ENCODE data around the gene SLIT3.
"Not testable (repeated sequence)": the region's sequence is repeated elsewhere in the genome, so short reads cannot be mapped to it uniquely, and the experiment has no call there.

Gene SLIT3

GRCh38 chr5:168750926-168751325 lies 550.0 kb downstream of the SLIT3 start:
- no peaks in the 10 kb centered on the region for H4K20me1 ChIP-seq (ENCODE audit: insufficient read depth, low read length)
- no peaks in the 10 kb centered on the region for H3K79me2 ChIP-seq (ENCODE audit: low read length)
- H3K9ac ChIP-seq (ENCODE audit: low read length) = no peak overlapping the region
- TF ChIP-seq EZH2phosphoT487 (IDR thresholded peaks at IDR 0.05; ENCODE audit: low read depth) (no peak), CTCF (IDR thresholded peaks at IDR 0.05; ENCODE audit: low read depth, low read length) (no peak)
- H3K27ac ChIP-seq (ENCODE audit: low read length) = no peak overlapping the region
- H2AFZ ChIP-seq (ENCODE audit: low read depth, low read length) = no peak overlapping the region
- peaks cover 38% of the 10 kb centered on the region for H3K27me3 ChIP-seq (ENCODE audit: low read depth, low read length)
- no peaks in the 10 kb centered on the region for H3K36me3 ChIP-seq (replicated peaks; ENCODE audit: low read depth, low read length)
- no peak overlapping the region for H3K4me3 ChIP-seq (ENCODE audit: low read length)
- H3K4me1 ChIP-seq (ENCODE audit: low read length) = no peaks in the 10 kb centered on the region
- no peaks in the 10 kb centered on the region for H3K9me3 ChIP-seq (ENCODE audit: insufficient read depth, low read length)
- no peak overlapping the region for H3K4me2 ChIP-seq (ENCODE audit: low read length)

- no peaks in the 10 kb centered on the region for H3K9me3 ChIP-seq (ENCODE audit: insufficient read depth, low read length)
Observed at GRCh38 chr5:168749391-168750100, 551.4 kb downstream of the SLIT3 start.

GRCh38 chr5:168747987-168748777 lies 552.8 kb downstream of the SLIT3 start:
- Histone ChIP-seq H3K4me3 (ENCODE audit: low read length) (no peak overlapping the region), H4K20me1 (ENCODE audit: insufficient read depth, low read length) (no peaks in the 10 kb centered on the region), H3K4me2 (ENCODE audit: low read length) (peak overlapping the region; percentile 33; the same call in 1 of the 2 replicates), H3K27ac (ENCODE audit: low read length) (no peak overlapping the region), H3K9ac (ENCODE audit: low read length) (no peak overlapping the region), H2AFZ (ENCODE audit: low read depth, low read length) (no peak overlapping the region), H3K4me1 (ENCODE audit: low read length) (no peaks in the 10 kb centered on the region), H3K36me3 (replicated peaks; ENCODE audit: low read depth, low read length) (no peaks in the 10 kb centered on the region), H3K27me3 (ENCODE audit: low read depth, low read length) (peaks cover 18% of the 10 kb centered on the region), H3K79me2 (ENCODE audit: low read length) (no peaks in the 10 kb centered on the region), H3K9me3 (ENCODE audit: insufficient read depth, low read length) (no peaks in the 10 kb centered on the region)
- TF ChIP-seq CTCF (IDR thresholded peaks at IDR 0.05; ENCODE audit: low read depth, low read length) (peak; percentile 78), EZH2phosphoT487 (IDR thresholded peaks at IDR 0.05; ENCODE audit: low read depth) (no peak)

More at GRCh38 chr5:168749391-168750100, 551.4 kb downstream of the SLIT3 start:
- Histone ChIP-seq H3K79me2 (ENCODE audit: low read length) (no peaks in the 10 kb centered on the region), H3K9ac (ENCODE audit: low read length) (no peak overlapping the region), H3K27me3 (ENCODE audit: low read depth, low read length) (peaks cover 29% of the 10 kb centered on the region), H3K36me3 (replicated peaks; ENCODE audit: low read depth, low read length) (no peaks in the 10 kb centered on the region), H2AFZ (ENCODE audit: low read depth, low read length) (no peak overlapping the region), H4K20me1 (ENCODE audit: insufficient read depth, low read length) (no peaks in the 10 kb centered on the region), H3K4me3 (ENCODE audit: low read length) (no peak overlapping the region), H3K4me2 (ENCODE audit: low read length) (no peak overlapping the region), H3K4me1 (ENCODE audit: low read length) (no peaks in the 10 kb centered on the region), H3K27ac (ENCODE audit: low read length) (no peak overlapping the region)
- TF ChIP-seq EZH2phosphoT487 (IDR thresholded peaks at IDR 0.05; ENCODE audit: low read depth) (no peak), CTCF (IDR thresholded peaks at IDR 0.05; ENCODE audit: low read depth, low read length) (no peak)

- Histone ChIP-seq H3K79me2 (ENCODE audit: low read length) (no peaks in the 10 kb centered on the region), H3K4me1 (ENCODE audit: low read length) (no peaks in the 10 kb centered on the region), H4K20me1 (ENCODE audit: insufficient read depth, low read length) (no peaks in the 10 kb centered on the region), H3K27ac (ENCODE audit: low read length) (no peak overlapping the region), H3K36me3 (replicated peaks; ENCODE audit: low read depth, low read length) (no peaks in the 10 kb centered on the region), H2AFZ (ENCODE audit: low read depth, low read length) (no peak overlapping the region), H3K9ac (ENCODE audit: low read length) (no peak overlapping the region), H3K4me3 (ENCODE audit: low read length) (no peak overlapping the region), H3K9me3 (ENCODE audit: insufficient read depth, low read length) (no peaks in the 10 kb centered on the region), H3K27me3 (ENCODE audit: low read depth, low read length) (peaks cover 17% of the 10 kb centered on the region), H3K4me2 (ENCODE audit: low read length) (no peak overlapping the region)
- no peak for TF ChIP-seq EZH2phosphoT487 (IDR thresholded peaks at IDR 0.05; ENCODE audit: low read depth)
- no peak for TF ChIP-seq CTCF (IDR thresholded peaks at IDR 0.05; ENCODE audit: low read depth, low read length)
Observed at GRCh38 chr5:168746893-168747640, 553.9 kb downstream of the SLIT3 start.

- not testable (repeated sequence) for H3K4me3 ChIP-seq (ENCODE audit: low read length); H3K79me2 ChIP-seq (ENCODE audit: low read length); H3K27ac ChIP-seq (ENCODE audit: low read length); H3K9ac ChIP-seq (ENCODE audit: low read length); H3K9me3 ChIP-seq (ENCODE audit: insufficient read depth, low read length); H3K4me1 ChIP-seq (ENCODE audit: low read length); H3K4me2 ChIP-seq (ENCODE audit: low read length); H2AFZ ChIP-seq (ENCODE audit: low read depth, low read length); H4K20me1 ChIP-seq (ENCODE audit: insufficient read depth, low read length); H3K36me3 ChIP-seq (replicated peaks; ENCODE audit: low read depth, low read length)
- peaks cover 17% of the 10 kb centered on the region for H3K27me3 ChIP-seq (ENCODE audit: low read depth, low read length)
Observed at GRCh38 chr5:168746126-168746892, 554.6 kb downstream of the SLIT3 start.
